GM23338 (cell line): Measurements from ENCODE around the gene CD244. TPM values are rescaled to one million over a fixed set of nuclear protein-coding genes. Genes with fewer than 3 reads are reported as not detected.
A peak's percentile ranks its signal among the peaks of the same experiment; 100 is the strongest.

Experiments
- ATAC-seq: fragments of 200-7000 bp; cut with Tn5 transposase; 3 replicates; pipeline ENCODE4 v1.9.1; 2020
- DNase-seq: peaks from one replicate; pipeline ENCODE4 v3.0.0-alpha.2; 2015; ENCODE audit warnings: low spot score
- H2AFZ ChIP-seq: fragments of 200-600 bp; sonication (generic); 2 replicates; pipeline ENCODE4 v1.8.0; 2016; ENCODE audit warnings: antibody characterized with exemption, mild to moderate bottlenecking, moderate library complexity
- H3F3A ChIP-seq: fragments of 200-600 bp; sonication (generic); replicated peaks from 2 replicates; pipeline ENCODE4 v1.8.0; 2017; ENCODE audit warnings: antibody characterized with exemption, mixed run types, low read depth
- H3K27ac ChIP-seq: fragments of 200-600 bp; sonication (generic); 2 replicates; pipeline ENCODE4 v1.6.1; 2016; ENCODE audit warnings: low read depth
- H3K27me3 ChIP-seq: fragments of 200-600 bp; sonication (generic); 2 replicates; pipeline ENCODE4 v1.8.0; 2016; ENCODE audit warnings: mild to moderate bottlenecking, mixed run types, moderate library complexity; ENCODE audit not compliant: insufficient read depth
- H3K36me3 ChIP-seq: fragments of 200-600 bp; sonication (generic); 2 replicates; pipeline ENCODE4 v1.8.0; 2016; ENCODE audit warnings: mild to moderate bottlenecking; ENCODE audit not compliant: insufficient read depth
- H3K4me1 ChIP-seq: fragments of 200-600 bp; sonication (generic); 2 replicates; pipeline ENCODE4 v1.8.0; 2016; ENCODE audit warnings: mild to moderate bottlenecking, moderate library complexity; ENCODE audit not compliant: insufficient read depth
- H3K4me2 ChIP-seq: fragments of 200-600 bp; sonication (generic); 2 replicates; pipeline ENCODE4 v1.7.1; 2017; ENCODE audit warnings: mixed run types
- H3K4me3 ChIP-seq: fragments of 200-600 bp; sonication (generic); 2 replicates; pipeline ENCODE4 v1.6.1; 2016; ENCODE audit warnings: mixed run types
- H3K79me2 ChIP-seq: fragments of 200-600 bp; sonication (generic); replicated peaks from 2 replicates; pipeline ENCODE4 v1.8.0; 2017; ENCODE audit warnings: mild to moderate bottlenecking; ENCODE audit not compliant: insufficient read depth
- H3K9me2 ChIP-seq: fragments of 200-600 bp; sonication (generic); 2 replicates; pipeline ENCODE4 v1.8.0; 2017; ENCODE audit not compliant: insufficient read depth
- H4K20me1 ChIP-seq: fragments of 200-600 bp; sonication (generic); replicated peaks from 2 replicates; pipeline ENCODE4 v1.8.0; 2017; ENCODE audit warnings: mild to moderate bottlenecking; ENCODE audit not compliant: insufficient read depth
- H3K27ac Mint-ChIP-seq: 2 replicates; pipeline ENCODE4 v1.8.0; 2020; ENCODE audit warnings: inconsistent platforms, mild to moderate bottlenecking, moderate library complexity, mixed read lengths
- H3K27me3 Mint-ChIP-seq: 3 replicates; pipeline ENCODE4 v1.8.0; 2022; ENCODE audit warnings: low read depth, mild to moderate bottlenecking, moderate library complexity, mixed read lengths, inconsistent platforms; ENCODE audit not compliant: insufficient read depth, poor library complexity
- H3K36me3 Mint-ChIP-seq: 3 replicates; pipeline ENCODE4 v1.8.0; 2021; ENCODE audit warnings: low read depth, mild to moderate bottlenecking, inconsistent platforms, moderate library complexity, mixed read lengths
- H3K4me1 Mint-ChIP-seq: 3 replicates; pipeline ENCODE4 v1.8.0; 2020; ENCODE audit warnings: mild to moderate bottlenecking, inconsistent platforms, mixed read lengths
- H3K4me3 Mint-ChIP-seq: 3 replicates; pipeline ENCODE4 v1.8.0; 2021; ENCODE audit warnings: moderate library complexity, mild to moderate bottlenecking, inconsistent platforms, mixed read lengths
- H3K9me3 Mint-ChIP-seq: 3 replicates; pipeline ENCODE4 v1.8.0; 2020; ENCODE audit warnings: moderate library complexity, mild to moderate bottlenecking, inconsistent platforms, mixed read lengths
- CREB1 ChIP-seq: fragments of 250-450 bp; sonication (Bioruptor Pico); IDR thresholded peaks from 2 replicates; pipeline ENCODE4 v1.5.0; 2020; ENCODE audit warnings: low read depth, mild to moderate bottlenecking, moderate library complexity
- CTCF ChIP-seq, 2 experiments: fragments of 200-600 bp in 1 of 2; sonication (generic) in 1 of 2; conservative IDR thresholded peaks; 2 replicates each; pipeline versions ENCODE4 v1.5.1 to v1.6.1; 2016 to 2017; ENCODE audit warnings: antibody characterized with exemption in 2 of 2, low read depth in 2 of 2, mild to moderate bottlenecking in 2 of 2, moderate library complexity in 1 of 2
- ETS1 ChIP-seq: IDR thresholded peaks from 2 replicates; pipeline ENCODE4 v1.6.1; 2016; ENCODE audit warnings: antibody characterized with exemption
- EZH2 ChIP-seq: fragments of 200-600 bp; sonication (generic); IDR thresholded peaks from one replicate; pipeline ENCODE4 v1.8.0; 2017; ENCODE audit warnings: antibody characterized with exemption, mild to moderate bottlenecking, low read depth; ENCODE audit not compliant: unreplicated experiment
- EZH2phosphoT487 ChIP-seq: fragments of 200-600 bp; sonication (generic); IDR thresholded peaks from one replicate; pipeline ENCODE4 v1.8.1; 2018; ENCODE audit warnings: antibody characterized with exemption; ENCODE audit not compliant: unreplicated experiment
- JUNB ChIP-seq: IDR thresholded peaks from one replicate; pipeline ENCODE4 v1.6.1; 2016; ENCODE audit warnings: antibody characterized with exemption; ENCODE audit not compliant: unreplicated experiment
- NANOG ChIP-seq: IDR thresholded peaks from 2 replicates; pipeline ENCODE4 v1.6.1; 2016; ENCODE audit warnings: antibody characterized with exemption, borderline replicate concordance
- POLR2AphosphoS5 ChIP-seq: IDR thresholded peaks from 2 replicates; pipeline ENCODE4 v1.6.1; 2016; ENCODE audit warnings: antibody characterized with exemption, low read depth
- REST ChIP-seq: IDR thresholded peaks from one replicate; pipeline ENCODE4 v1.6.1; 2018; ENCODE audit warnings: antibody characterized with exemption; ENCODE audit not compliant: unreplicated experiment
- STAT1 ChIP-seq: IDR thresholded peaks from one replicate; pipeline ENCODE4 v1.6.1; 2016; ENCODE audit warnings: antibody characterized with exemption; ENCODE audit not compliant: unreplicated experiment
- ZNF114 ChIP-seq: fragments of 250-450 bp; sonication (Bioruptor Pico); IDR thresholded peaks from 2 replicates; pipeline ENCODE4 v1.5.0; 2020; ENCODE audit warnings: mild to moderate bottlenecking, moderate library complexity
- ZNF331 ChIP-seq: fragments of 250-450 bp; sonication (Bioruptor Pico); IDR thresholded peaks from 2 replicates; pipeline ENCODE4 v1.5.0; 2020; ENCODE audit warnings: low read depth, mild to moderate bottlenecking, moderate library complexity
- ZNF462 ChIP-seq: fragments of 250-450 bp; sonication (Bioruptor Pico); IDR thresholded peaks from 2 replicates; pipeline ENCODE4 v1.5.0; 2020; ENCODE audit warnings: mild to moderate bottlenecking, moderate library complexity
- polyA plus RNA-seq: library from polyadenylated mRNA; unstranded; fragments of >200 nt; fragmentation: Nextera tagmentation; extraction: Ambion mirVana; gene quantifications from 2 replicates; pipeline ENCODE4 v1.2.1, GENCODE V29; 2016
- total RNA-seq: library from RNA; depleted of rRNA; stranded (reverse); fragments of >200 nt; shearing (Covaris generic); gene quantifications from 2 replicates; pipeline ENCODE4 v1.2.3, GENCODE V29; 2014

CD244 gene
- total and polyA plus RNA-seq, 2 experiments from 2014 or later, result not detected

- H3K9me3 Mint-ChIP-seq, result no peaks in the 10 kb centered on the region
- ATAC-seq (no peak), DNase-seq (no peak)
- H3K4me3 Mint-ChIP-seq, result no peak overlapping the region
- H4K20me1 ChIP-seq, result no peaks in the 10 kb centered on the region
- H3K4me3 ChIP-seq, result no peak overlapping the region
- H3F3A ChIP-seq, result no peaks in the 10 kb centered on the region
- no peaks in the 10 kb centered on the region for H3K79me2 ChIP-seq
- H3K27me3 Mint-ChIP-seq, result peaks cover 4% of the 10 kb centered on the region
- no peak for TF ChIP-seq NANOG
- no peak for TF ChIP-seq ETS1
- no peak for TF ChIP-seq EZH2phosphoT487
- no peak for TF ChIP-seq STAT1
- no peak for TF ChIP-seq ZNF114 (CRISPR knock-in tag)
- TF ChIP-seq ZNF331 (CRISPR knock-in tag), result no peak
- no peak for TF ChIP-seq POLR2AphosphoS5
- no peak for TF ChIP-seq JUNB
- TF ChIP-seq REST, result no peak
- no peak for TF ChIP-seq CTCF (conservative IDR thresholded peaks at IDR 0.05; ENCODE audit: low read depth in 2 of 2)
- no peak for TF ChIP-seq EZH2
- TF ChIP-seq CREB1 (CRISPR knock-in tag), result no peak
- TF ChIP-seq ZNF462 (CRISPR knock-in tag), result no peak
- peak overlapping the region; percentile 94 for H2AFZ ChIP-seq
- no peak overlapping the region for H3K27ac ChIP-seq
- H3K4me1 Mint-ChIP-seq, result peaks cover 15% of the 10 kb centered on the region
- H3K27me3 ChIP-seq, result no peaks in the 10 kb centered on the region
- H3K27ac Mint-ChIP-seq, result no peak overlapping the region
- no peaks in the 10 kb centered on the region for H3K9me2 ChIP-seq
- H3K4me2 ChIP-seq, result no peak overlapping the region
- no peaks in the 10 kb centered on the region for H3K36me3 Mint-ChIP-seq
- no peaks in the 10 kb centered on the region for H3K36me3 ChIP-seq
- H3K4me1 ChIP-seq, result peaks cover 11% of the 10 kb centered on the region
Measured at GRCh38 chr1:160836561-160836960, 26.1 kb downstream of the CD244 start.
